Lower leg skin (tissue), 3 donors: ENCODE measurements around the gene DCAF17.

Experiments used
- POLR2A ChIP-seq, 2 donors: fragments of 450-650 bp; IDR thresholded peaks; one replicate each; pipeline ENCODE4 v1.6.1; 2016 to 2017; ENCODE audit warnings: antibody characterized with exemption in 2 of 2, mild to moderate bottlenecking in 1 of 2, moderate library complexity in 1 of 2
- TF ChIP-seq, protein P1 (sequence below), 3 donors: fragments of 450-650 bp; IDR thresholded peaks; one replicate each; pipeline ENCODE4 v1.5.1; 2016; ENCODE audit warnings: antibody characterized with exemption in 3 of 3, mild to moderate bottlenecking in 3 of 3, moderate library complexity in 2 of 3

- TF ChIP-seq POLR2A (IDR thresholded peaks at IDR 0.05), result no peak
- TF ChIP-seq, protein P1, sequence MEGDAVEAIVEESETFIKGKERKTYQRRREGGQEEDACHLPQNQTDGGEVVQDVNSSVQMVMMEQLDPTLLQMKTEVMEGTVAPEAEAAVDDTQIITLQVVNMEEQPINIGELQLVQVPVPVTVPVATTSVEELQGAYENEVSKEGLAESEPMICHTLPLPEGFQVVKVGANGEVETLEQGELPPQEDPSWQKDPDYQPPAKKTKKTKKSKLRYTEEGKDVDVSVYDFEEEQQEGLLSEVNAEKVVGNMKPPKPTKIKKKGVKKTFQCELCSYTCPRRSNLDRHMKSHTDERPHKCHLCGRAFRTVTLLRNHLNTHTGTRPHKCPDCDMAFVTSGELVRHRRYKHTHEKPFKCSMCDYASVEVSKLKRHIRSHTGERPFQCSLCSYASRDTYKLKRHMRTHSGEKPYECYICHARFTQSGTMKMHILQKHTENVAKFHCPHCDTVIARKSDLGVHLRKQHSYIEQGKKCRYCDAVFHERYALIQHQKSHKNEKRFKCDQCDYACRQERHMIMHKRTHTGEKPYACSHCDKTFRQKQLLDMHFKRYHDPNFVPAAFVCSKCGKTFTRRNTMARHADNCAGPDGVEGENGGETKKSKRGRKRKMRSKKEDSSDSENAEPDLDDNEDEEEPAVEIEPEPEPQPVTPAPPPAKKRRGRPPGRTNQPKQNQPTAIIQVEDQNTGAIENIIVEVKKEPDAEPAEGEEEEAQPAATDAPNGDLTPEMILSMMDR (IDR thresholded peaks at IDR 0.05), result no peak
Observed at GRCh38 chr2:171436307-171436706, 2.3 kb downstream of the DCAF17 start.
